SK-N-SH treated with all-trans-retinoic acid at 6 μM for 48 hours (cell line): ENCODE measurements around the gene ZNF316.

Source experiments
- ZNF8 ChIP-seq: fragments of 450-650 bp; formaldehyde crosslinking; IDR thresholded peaks from 2 replicates; pipeline ENCODE4 v1.5.0; 2020; ENCODE audit warnings: mild to moderate bottlenecking, moderate library complexity
- TF ChIP-seq, protein P1 (sequence below): fragments of 250-450 bp; sonication (Bioruptor Pico); IDR thresholded peaks from 2 replicates; pipeline ENCODE4 v1.5.1; 2020; ENCODE audit warnings: low read depth, mild to moderate bottlenecking, moderate library complexity

DNA sequence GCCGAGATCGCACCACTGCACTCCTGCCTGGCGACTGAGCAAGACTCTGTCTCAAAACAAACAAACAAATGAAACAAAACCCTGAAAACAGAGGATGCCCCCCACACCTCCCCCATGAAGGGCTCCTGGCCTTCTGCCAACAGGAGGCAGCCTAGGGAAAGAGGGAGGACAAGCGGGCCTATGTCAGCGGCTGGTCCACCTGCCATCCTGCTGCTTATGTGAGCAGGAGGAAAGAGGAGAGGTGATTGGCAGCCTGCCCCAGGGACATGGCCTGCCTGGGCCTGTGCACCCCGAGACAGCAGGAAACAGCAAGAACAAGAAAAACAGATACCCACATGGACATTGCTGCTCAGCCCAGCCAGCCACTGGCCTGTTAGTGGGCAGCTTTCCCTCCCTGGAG, 9.1 kb upstream of the ZNF316 start:
- no peak for TF ChIP-seq ZNF8 (CRISPR knock-in tag)
- TF ChIP-seq, protein P1, sequence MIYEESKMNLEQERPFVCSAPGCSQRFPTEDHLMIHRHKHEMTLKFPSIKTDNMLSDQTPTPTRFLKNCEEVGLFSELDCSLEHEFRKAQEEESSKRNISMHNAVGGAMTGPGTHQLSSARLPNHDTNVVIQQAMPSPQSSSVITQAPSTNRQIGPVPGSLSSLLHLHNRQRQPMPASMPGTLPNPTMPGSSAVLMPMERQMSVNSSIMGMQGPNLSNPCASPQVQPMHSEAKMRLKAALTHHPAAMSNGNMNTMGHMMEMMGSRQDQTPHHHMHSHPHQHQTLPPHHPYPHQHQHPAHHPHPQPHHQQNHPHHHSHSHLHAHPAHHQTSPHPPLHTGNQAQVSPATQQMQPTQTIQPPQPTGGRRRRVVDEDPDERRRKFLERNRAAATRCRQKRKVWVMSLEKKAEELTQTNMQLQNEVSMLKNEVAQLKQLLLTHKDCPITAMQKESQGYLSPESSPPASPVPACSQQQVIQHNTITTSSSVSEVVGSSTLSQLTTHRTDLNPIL (CRISPR knock-in tag), result no peak
